HG02852 (cell line): ENCODE data around the gene CACNA1B.
"Not testable (repeated sequence)": the region's sequence is repeated elsewhere in the genome, so short reads cannot be mapped to it uniquely, and the experiment has no call there.

Source experiments
- ATAC-seq: cut with Tn5 transposase; IDR thresholded peaks from one replicate; pipeline ENCODE4 v1.9.1; 2021; ENCODE audit warnings: mild to moderate bottlenecking, moderate library complexity; ENCODE audit not compliant: unreplicated experiment

CACNA1B gene

DNA sequence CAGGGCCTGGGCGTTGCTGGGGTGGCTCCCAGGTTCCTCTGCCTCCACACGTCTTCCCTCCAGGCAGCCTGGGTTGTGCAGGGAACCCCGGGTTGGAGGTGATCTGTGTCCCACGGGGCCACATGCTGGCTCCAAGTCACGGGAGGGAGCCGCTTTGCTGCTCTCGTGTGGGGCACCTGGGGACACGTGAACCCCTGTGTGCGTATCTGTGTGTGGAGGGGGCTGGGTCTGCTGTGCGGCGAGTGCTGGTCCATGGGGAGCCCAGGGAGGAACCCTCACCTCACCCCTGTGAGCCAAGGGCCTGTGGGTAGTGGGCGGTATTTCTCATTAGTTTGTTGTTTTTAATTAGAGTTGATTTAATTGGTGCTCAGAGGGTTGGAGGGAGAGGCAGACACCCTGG is 7.5 kb downstream of the CACNA1B start:
- ATAC-seq: not testable (repeated sequence)

DNA sequence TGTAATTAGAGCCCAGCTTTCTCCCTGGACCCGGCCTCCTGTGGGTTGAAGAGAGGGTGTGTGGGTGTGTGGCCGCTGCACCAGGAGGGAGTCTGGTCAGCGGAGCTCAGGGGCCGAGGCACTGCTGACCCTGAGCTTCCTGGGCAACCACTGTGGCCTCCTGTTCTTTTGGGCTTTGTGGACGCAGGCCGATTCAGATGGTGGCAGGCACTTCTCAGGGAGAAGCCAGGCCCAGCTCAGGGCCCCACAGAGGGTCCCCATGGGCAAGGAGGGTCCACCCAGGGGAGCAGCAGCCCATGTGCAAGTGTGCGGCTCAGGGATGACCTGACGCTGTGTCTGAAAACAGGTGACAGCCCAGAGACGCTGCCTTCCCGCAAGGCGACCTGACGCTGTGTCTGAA is 11.0 kb downstream of the CACNA1B start:
- ATAC-seq: not testable (repeated sequence)

DNA sequence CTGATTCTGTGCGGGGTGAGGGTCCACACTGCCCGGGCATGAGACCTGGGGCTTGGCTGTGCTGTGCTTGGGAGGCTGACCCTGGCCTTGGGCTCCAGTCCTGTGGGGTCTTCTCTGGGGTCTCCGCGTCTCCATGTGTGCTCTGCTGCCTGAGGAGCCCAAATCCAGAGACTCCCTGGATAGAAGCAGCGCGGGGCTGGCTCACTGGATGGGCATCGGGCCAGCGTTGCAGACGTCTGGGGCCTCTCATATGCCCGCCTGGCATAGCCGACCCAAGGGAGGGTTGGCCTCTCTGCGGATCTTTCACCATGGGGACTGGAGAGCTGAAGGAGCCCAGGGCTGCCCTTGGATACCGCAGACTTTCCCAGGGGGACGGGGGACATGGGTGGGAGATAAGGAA is 12.4 kb downstream of the CACNA1B start:
- ATAC-seq: not testable (repeated sequence)

DNA sequence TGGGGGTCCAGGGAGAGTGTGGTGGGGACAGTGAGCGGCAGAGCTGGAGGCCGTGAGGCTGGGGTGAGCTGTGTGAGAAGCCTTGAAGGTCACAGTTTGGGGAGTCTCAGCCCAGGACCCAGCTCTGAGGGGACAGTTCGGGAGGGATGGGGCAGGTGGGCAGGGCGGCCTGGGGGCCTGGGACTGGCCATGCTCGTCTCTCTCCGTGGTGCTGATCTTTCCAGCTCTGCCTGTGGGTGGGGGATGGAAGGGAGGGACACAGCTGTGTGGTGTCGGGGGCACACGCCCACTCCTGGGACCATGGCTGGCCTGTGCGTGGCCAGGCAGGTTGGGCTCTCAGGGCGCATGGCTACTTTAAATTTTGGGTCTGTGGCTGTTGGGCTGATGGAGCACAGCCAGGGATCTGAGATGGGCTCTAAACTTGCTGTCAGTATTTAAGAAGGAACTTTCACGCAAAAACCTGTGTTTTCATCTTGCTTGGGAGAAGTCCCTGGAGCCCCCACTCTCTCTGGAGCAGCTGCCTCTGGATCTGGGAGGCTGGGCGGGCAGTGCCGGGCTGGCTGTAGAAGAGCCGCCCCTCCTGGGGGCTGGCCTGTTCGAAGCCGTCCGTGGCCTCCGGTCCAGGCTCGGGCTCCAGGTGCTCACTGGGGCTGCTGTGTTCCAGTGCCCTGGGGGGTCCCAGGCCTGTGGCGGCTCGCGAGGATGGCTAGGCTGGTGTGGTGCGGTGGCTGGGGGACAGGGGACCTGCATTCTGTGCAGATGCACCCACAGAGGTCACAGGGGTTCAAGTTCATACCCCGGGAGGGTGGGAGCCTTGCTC is 13.4 kb downstream of the CACNA1B start:
- ATAC-seq: not testable (repeated sequence)

DNA sequence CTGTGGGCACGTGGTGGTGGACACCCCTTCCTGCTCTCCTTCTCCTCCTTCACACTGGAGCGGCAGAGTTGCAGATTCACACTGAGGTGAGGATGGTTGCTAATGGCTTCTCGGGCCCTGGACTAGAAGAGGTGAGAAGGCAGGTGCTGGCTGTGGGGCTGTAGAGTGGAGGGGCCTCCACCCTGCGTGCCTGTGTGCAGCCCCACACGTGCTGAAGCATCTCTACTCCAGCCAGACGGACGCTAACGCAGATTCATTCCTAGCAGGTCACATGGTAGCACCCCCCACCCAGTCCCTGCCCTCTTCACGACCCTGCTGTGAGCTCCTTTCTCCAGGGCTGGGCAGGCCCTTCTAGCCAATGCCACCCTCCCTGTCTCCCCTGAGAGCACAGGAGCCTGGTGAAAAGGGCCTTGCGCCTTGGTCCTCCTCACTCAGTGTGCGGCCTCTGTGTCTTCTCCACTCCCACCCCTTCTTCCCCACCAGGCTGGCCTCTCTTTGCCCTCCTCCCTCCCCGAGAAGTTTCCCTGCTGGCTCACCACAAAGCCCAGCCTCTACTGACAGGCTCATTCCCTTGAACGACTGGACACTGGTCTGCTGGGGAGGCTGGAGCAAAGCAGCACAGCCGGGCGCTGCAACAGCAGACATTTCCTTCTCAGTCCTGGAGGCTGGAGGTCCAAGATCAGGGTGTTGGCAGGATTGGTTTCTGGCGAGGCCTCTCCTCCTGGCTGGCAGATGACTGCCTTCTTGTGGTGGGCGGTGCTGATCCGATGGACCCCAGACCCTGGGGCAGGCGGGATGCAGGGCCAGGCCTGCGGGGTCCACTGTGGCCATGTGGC is 14.2 kb downstream of the CACNA1B start:
- no peak for ATAC-seq

DNA sequence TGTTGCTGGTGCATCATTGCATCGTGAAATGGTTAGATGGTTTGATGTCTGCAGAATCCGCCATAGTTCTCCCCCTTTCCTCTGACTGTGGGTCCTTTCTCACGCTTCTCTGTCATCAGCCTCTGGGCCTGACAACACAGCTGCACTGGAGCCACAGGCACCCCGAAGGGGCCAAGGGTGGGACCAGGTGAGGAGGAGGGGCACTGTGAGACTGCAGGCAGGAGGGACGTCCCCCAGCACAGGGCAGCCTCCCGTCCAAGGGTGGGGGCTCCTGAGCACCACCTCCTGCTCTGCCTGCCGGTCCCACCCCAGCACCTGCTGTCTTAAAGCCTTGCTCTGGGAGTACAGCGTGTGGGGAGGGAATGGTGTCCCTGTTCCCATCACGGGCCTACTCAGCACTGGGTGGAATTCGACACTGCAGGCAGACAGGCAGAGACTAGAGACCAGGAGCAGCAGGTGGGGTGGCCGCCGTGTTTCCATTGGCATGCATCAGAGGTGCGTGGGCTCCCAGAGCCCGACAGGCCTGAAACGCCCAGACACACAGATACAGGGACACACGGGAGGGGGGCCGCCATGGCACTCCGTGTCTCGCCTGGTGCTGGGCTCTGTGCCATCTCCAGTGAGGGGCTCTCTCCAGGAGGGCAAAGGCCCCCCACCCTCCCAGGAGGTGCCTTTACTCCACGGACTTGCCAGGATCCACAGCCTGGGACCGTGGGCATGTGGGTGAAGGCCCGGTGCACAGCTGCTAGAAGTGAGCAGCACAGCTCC is 15.0 kb downstream of the CACNA1B start:
- ATAC-seq: no peak

DNA sequence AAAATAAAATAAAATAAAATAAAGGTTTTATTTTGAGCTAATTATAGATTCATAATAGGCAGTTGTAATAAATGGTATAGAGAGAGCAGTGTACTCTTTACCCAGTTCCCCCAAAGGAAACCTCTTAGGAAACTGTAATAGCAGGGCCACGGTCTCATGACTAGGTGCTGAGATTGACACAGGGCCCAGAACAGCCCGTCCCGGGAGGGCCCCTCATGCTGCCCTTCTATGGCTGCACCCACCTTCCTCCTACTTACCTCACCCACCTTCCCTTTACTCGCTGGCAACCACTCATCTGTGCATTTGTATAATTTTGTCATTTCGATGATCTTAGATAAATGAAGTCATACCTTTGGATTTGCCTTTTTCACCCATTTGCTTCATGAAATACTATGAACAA is 16.1 kb downstream of the CACNA1B start:
- no peak for ATAC-seq

DNA sequence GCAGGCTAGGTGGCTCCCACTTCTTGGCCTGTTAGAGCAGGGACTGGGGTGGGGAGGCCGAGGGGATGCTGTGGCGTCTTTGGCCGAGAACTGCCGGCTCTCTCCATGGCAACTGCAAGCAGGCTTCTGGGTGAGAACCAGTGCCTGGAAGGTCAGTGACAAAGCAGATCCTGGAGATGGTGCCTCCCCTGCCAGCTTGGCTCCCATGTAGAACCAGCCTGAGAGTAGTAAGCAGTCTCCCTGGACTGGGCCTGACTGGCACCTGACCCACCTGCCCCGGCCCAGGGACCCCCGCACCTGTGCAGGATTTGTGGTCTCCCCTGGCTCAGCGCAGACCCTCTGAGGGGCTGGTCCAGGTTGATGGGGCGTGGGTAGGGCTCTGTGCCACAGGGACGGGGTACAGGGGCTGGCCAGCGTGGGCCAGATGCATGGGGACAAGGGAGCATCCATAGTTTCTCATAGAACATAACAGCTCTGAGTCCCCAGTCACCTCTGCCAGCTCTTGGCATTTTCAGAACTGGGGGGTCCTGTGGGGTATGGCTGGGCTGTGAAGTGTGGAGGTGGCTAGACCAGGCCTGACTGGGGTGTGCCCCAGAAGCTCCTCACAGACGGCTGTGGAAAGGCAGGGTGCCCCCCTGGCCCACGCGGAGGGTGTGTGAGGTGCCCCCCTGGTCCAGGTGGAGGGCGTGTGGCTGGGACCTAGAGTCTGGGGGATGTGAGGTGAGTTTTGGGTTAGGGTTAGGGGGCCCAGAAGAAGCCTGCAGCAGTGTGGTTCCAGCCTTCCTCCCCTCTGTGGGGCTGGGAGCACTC is 22.2 kb downstream of the CACNA1B start:
- ATAC-seq: no peak

DNA sequence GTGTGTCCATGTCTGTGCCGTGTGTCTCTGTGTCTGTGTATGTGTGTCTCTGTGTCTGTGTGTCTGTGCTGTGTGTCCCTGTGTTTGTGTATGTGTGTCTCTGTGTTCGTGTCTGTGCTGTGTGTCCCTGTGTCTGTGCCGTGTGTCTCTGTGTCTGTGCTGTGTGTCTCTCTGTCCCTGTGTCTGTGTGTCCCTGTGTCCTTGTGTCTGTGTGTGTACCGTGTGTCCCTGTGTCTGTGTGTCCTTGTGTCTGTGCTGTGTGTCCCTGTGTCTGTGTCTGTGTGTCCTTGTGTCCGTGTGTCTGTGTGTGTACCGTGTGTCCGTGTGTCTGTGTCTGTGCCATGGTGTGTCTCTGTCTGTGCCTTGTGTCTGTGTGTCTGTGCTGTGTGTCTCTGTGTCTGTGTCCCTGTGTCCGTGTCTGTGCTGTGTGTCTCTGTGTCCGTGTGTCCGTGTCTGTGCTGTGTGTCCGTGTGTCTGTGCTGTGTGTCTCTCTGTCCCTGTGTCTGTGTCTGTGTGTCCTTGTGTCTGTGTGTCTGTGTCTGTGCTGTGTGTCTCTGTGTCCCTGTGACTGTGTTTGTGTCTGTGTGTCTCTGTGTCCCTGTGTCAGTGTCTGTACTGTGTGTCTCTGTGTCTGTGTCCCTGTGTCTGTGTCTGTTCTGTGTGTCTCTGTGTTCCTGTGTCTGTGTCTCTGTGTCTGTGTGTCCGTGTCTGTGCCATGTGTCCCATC is 23.2 kb downstream of the CACNA1B start:
- no peak for ATAC-seq

DNA sequence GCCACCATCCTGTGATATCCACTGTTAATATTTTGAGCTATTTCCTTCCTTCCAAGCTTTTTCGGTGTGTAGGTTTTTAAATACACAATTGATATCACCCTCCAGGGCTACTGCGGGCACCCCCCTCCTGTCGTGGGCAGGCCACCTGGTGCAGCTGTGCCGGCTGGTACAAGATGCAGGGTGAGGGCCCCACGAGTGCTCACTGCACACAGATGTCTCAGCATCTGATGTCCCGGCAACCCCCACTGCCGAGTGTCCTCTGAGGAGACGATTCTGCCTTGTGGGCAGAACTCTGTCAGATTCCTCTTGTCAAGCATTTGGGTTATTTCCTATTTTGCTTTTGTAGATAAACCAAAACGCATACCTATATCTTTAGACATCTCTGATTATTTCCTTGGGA is 25.1 kb downstream of the CACNA1B start:
- ATAC-seq: no peak

DNA sequence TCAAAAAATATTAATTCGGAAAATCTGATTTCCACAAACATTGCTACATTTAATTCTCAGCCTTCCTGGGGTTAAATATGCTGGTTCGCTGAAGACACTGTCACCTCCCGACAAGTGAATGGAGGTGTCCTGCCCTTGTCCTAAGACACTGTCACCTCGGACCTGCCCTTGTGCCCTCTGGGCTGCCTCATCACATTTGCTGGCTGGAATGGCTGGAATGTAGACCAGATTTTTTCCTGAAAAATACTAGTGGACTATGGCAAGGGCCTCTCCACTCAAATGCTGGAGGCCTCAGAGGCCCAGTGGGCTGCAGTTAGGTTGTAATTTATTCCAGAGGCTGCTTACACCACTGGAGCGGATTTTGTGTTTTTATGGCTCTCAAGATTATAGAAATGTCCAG is 28.2 kb downstream of the CACNA1B start:
- no peak for ATAC-seq

DNA sequence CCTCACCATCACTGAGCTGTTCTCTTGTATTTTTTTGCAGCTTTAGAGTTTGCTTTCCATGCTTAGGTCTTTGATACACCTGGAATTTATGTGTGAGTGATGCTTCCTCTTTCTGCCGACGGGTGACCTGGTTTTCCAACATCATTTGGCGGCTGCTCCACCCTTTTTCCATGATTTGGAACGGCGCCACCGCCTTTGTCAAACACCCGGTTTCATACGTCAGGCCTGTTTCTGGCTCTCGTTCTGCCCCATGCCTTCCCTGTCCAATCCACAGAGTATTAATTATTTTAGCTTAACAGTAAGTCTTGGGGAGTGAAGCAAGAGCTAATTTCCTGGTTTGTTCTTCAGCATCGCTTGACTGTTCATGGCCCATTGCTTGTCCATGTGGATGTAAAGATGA is 30.2 kb downstream of the CACNA1B start:
- ATAC-seq: no peak

DNA sequence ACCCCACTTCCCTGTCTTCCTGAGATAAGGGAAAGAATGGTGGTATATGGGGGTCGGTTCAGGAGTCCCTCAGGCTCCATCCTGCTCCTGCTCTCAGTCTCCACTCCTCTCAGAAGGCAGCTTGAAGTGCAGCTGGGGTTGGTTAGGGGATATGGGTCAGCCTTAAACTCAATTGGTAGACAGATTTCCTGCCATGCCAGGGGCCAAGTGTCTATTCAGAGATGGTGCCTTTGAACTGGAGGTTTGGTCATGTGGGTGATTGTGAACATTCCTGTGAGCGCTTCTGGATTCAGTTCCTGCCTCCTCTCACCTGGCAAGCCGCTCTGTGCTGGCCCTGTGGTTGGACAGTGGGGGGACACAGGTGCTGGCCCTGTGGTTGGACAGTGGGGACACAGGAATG is 35.1 kb downstream of the CACNA1B start:
- ATAC-seq: no peak

DNA sequence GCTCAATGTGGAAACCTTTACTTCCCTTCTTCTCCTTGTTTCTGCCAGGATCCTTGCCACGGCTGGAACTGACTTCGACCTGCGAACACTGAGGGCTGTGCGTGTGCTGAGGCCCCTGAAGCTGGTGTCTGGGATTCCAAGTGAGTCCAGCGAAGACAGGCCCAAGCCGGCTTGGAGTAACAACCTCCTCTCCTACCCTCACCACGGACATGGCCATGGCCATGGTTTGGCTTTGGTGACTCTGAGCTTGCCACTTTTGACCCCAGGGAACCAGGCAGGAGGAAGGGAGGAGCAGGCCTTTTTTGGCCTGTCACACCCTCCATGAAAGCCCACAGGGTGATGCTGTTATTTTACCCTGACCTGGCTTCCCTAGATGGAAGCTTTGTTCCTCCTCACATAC is 35.5 kb downstream of the CACNA1B start:
- ATAC-seq: no peak

DNA sequence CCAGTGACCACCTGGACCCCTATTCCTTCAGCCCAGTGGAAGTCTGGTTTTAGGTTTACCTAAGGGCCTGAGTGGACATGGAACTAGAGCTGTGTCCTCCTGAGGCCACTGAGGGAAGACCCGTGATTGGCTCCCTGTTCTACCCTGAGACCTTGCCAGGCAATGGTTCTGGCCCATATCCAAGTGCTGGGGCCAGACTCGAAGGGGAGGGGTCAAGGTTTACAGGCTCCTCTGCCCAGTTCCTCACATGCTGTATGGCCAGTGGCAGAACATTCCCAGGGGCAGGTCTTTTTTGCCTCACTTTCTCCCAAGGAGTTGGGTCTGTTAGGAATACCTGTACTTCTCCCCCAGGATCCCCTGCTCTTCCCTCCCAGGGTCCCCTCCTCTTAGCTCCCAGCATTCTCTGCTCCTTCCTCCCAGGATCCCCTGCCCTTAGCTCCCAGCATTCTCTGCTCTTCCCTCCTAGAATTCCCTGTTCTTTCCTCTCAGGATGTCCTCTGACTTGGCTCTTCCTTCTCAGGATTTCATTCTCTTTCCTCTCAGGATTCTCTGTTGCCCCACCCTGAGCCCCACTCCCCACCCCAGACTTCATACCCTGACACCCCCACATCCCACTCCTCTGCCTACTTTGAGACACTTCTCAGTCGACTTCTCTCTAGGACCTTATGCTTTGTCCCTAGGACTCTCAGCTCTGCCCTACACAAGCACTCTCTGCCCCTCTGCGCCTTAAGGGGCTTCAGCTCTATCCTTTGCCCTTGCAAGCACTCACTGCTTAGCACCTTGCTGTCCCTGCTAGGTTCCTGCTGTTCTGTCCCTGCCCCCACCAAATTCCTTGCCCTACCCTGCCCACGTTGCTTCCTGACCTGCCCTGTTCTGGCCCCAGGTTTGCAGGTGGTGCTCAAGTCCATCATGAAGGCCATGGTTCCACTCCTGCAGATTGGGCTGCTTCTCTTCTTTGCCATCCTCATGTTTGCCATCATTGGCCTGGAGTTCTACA is 36.5 kb downstream of the CACNA1B start:
- ATAC-seq: no peak

DNA sequence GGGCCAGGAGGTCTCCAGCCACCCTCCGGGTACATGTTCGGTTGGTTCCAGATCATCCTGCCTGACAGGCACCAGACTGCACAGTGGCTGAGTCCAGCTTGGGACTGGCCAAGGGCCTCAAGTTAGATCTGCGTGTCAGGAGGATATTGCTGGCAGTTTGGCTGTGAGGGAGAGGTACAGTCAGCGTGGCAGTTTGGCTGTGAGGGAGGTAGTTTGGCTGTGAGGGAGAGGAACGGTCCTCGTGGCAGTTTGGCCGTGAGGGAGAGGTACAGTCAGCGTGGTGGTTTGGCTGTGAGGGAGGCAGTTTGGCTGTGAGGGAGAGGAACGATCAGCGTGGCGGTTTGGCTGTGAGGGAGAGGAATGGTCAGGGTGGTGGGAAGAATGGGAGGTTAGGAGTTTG is 39.0 kb downstream of the CACNA1B start:
- no peak for ATAC-seq

DNA sequence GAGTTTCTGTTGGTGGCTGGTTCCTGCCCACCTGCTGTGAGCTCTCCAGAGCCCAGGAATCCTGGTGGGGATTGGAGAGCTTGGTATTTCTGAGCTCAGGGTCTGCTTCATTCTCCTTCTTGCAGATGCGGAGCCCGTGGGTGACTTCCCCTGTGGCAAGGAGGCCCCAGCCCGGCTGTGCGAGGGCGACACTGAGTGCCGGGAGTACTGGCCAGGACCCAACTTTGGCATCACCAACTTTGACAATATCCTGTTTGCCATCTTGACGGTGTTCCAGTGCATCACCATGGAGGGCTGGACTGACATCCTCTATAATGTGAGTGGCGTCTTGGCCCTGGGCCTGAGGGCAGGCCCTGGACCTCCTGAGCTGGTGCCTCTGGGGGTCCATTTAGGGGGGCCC is 39.5 kb downstream of the CACNA1B start:
- ATAC-seq: no peak

DNA sequence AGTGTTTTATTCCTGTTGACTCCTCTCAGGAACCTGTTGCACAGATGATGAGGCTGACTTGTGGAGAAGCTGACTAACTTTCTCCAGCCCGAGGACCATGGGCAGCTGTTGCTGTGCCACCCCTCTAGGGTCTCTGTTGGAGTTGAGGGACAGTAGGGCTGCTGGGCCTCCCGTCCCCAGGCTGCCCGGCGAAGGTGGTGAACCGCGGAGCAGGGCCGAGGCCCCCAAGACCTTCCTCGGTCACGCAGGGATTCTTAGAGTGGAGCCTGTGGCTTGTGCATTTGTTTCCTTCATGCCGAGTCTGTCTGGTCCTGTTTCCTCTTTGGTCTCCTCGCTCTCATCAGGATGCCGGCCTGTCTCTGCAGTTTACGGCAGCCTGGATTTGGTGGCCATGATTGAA is 40.2 kb downstream of the CACNA1B start:
- ATAC-seq: no peak
